Trophoblast cell (in vitro differentiated cells and primary cell): ENCODE data around the gene ANKS1B.
"Not testable (repeated sequence)": the region's sequence is repeated elsewhere in the genome, so short reads cannot be mapped to it uniquely, and the experiment has no call there.

Experiments
- DNase-seq, 2 donors: peaks; one replicate each; pipeline ENCODE4 v3.0.0-alpha.2; 2016
- H2AFZ ChIP-seq: 2 replicates; pipeline ENCODE4 v1.6.1; 2013; ENCODE audit warnings: low read length, moderate library complexity, mild to moderate bottlenecking; ENCODE audit not compliant: insufficient read depth, poor library complexity
- H2AK5ac ChIP-seq: 2 replicates; pipeline ENCODE4 v1.6.1; 2013; ENCODE audit warnings: mild to moderate bottlenecking, low read length
- H2BK120ac ChIP-seq: 2 replicates; pipeline ENCODE4 v1.6.1; 2013; ENCODE audit warnings: low read length, mild to moderate bottlenecking, moderate library complexity; ENCODE audit not compliant: insufficient read depth, poor library complexity
- H2BK12ac ChIP-seq: 2 replicates; pipeline ENCODE4 v1.6.1; 2013; ENCODE audit warnings: mild to moderate bottlenecking, low read length, moderate library complexity
- H2BK5ac ChIP-seq: 2 replicates; pipeline ENCODE4 v1.6.1; 2013; ENCODE audit warnings: low read length, low read depth, moderate library complexity, mild to moderate bottlenecking; ENCODE audit not compliant: poor library complexity
- H3K14ac ChIP-seq: 2 replicates; pipeline ENCODE4 v1.6.1; 2013; ENCODE audit warnings: mild to moderate bottlenecking, low read length
- H3K18ac ChIP-seq: 2 replicates; pipeline ENCODE4 v1.6.1; 2013; ENCODE audit warnings: mild to moderate bottlenecking, low read length
- H3K23ac ChIP-seq: 2 replicates; pipeline ENCODE4 v1.6.1; 2013; ENCODE audit warnings: low read length
- H3K27ac ChIP-seq: 2 replicates; pipeline ENCODE4 v1.5.1; 2013; ENCODE audit warnings: low read depth, mild to moderate bottlenecking, inconsistent platforms, low read length, moderate library complexity
- H3K27me3 ChIP-seq: 2 replicates; pipeline ENCODE4 v1.6.1; 2013; ENCODE audit warnings: inconsistent platforms, mild to moderate bottlenecking, low read length, moderate library complexity; ENCODE audit not compliant: insufficient read depth
- H3K36me3 ChIP-seq, 2 experiments: 1 replicate in 1 of 2; 2 replicates in 1 of 2; pipeline ENCODE4 v1.6.1; 2013; ENCODE audit warnings: low read length in 2 of 2, mild to moderate bottlenecking in 2 of 2, moderate library complexity in 1 of 2; ENCODE audit not compliant: insufficient read depth in 2 of 2, control insufficient read depth in 1 of 2
- H3K4ac ChIP-seq: 2 replicates; pipeline ENCODE4 v1.6.1; 2013; ENCODE audit warnings: low read depth, mild to moderate bottlenecking, low read length, moderate library complexity
- H3K4me1 ChIP-seq, 2 experiments: 1 replicate in 1 of 2; 2 replicates in 1 of 2; pipeline ENCODE4 v1.6.1; 2013; ENCODE audit warnings: low read length in 2 of 2, mild to moderate bottlenecking in 2 of 2, moderate library complexity in 1 of 2; ENCODE audit not compliant: insufficient read depth in 2 of 2, control insufficient read depth in 1 of 2
- H3K4me2 ChIP-seq: 2 replicates; pipeline ENCODE4 v1.6.1; 2013; ENCODE audit warnings: inconsistent platforms, mild to moderate bottlenecking, low read length, moderate library complexity
- H3K4me3 ChIP-seq: 2 replicates; pipeline ENCODE4 v1.5.1; 2013; ENCODE audit warnings: mild to moderate bottlenecking, low read depth, low read length, inconsistent platforms
- H3K79me1 ChIP-seq: one replicate; pipeline ENCODE4 v1.6.1; 2013; ENCODE audit warnings: low read length
- H3K79me2 ChIP-seq: 2 replicates; pipeline ENCODE4 v1.6.1; 2013; ENCODE audit warnings: low read length, mild to moderate bottlenecking; ENCODE audit not compliant: control insufficient read depth, insufficient read depth, poor library complexity
- H3K9ac ChIP-seq: 2 replicates; pipeline ENCODE4 v1.6.1; 2013; ENCODE audit warnings: mild to moderate bottlenecking, low read length
- H3K9me3 ChIP-seq: 2 replicates; pipeline ENCODE4 v1.6.1; 2013; ENCODE audit warnings: low read depth, mild to moderate bottlenecking, control low read depth, inconsistent platforms, low read length; ENCODE audit not compliant: insufficient read depth
- H4K12ac ChIP-seq: 2 replicates; pipeline ENCODE4 v1.6.1; 2013; ENCODE audit warnings: low read depth, mild to moderate bottlenecking, low read length, moderate library complexity
- H4K8ac ChIP-seq: 2 replicates; pipeline ENCODE4 v1.6.1; 2013; ENCODE audit warnings: low read depth, mild to moderate bottlenecking, low read length, moderate library complexity
- H4K91ac ChIP-seq: one replicate; pipeline ENCODE4 v1.6.1; 2013; ENCODE audit warnings: low read depth, mild to moderate bottlenecking, low read length, moderate library complexity
- WGBS: extraction: QIAGEN DNeasy Blood & Tissue Kit; methylation state at CpG from one replicate; pipeline ENCODE4 v1.1.7; 2013; ENCODE audit warnings: missing lambda C conversion rate; ENCODE audit not compliant: insufficient read length, insufficient coverage; ENCODE audit errors: extremely low coverage; 5-methylcytosine and 5-hydroxymethylcytosine counted together

ANKS1B gene

DNA sequence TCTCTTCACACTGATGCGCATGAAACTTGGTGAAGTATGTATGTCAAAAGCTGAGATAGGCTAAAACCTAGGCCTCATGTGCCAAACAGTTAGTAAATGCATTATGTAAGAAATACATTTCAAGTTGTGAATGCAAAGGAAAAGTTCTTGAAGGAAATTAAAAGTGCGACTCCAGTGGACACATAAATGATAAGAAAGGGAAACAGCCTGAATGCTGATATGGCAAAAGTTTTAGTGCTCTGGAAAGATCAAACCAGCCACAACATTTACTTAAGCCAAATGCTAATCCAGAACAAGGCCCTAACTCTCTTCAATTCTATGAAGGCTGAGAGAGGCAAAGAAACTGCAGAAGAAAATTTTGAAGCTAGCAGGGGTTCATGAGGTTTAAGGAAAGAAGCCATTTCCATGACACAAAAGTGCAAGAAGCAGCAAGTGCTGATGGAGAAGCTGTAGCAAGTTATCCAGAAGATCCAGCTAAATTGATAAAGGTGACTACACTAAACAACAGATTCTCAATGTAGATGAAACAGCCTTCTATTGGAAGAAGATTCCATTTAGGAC lies 262.9 kb downstream of the ANKS1B start:
- no CpG with 5 or more reads among the region's 2 CpGs for WGBS
- Histone ChIP-seq H3K18ac (no peak overlapping the region), H3K4ac (no peak overlapping the region)

DNA sequence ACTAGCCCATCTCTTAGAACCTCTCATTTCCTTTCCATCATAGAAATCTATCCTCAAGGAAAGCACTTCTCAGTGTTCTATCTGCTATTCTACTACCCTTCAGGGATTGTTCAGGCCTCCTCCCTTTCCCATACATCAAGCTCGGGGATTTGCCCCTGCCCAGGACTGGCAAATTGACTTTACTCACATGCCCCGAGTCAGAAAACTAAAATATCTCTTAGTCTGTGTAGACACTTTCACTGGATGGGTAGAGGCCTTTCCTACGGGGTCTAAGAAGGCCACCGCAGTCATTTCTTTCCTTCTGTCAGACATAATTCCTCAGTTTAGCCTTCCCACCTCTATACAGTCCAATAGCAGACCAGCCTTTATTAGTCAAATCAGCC lies 264.7 kb downstream of the ANKS1B start:
- no CpG with 5 or more reads among the region's 4 CpGs for WGBS
- DNase-seq, H3K18ac ChIP-seq: not testable (repeated sequence)

More for the DNA sequence above, 262.9 kb downstream of the ANKS1B start:
- no peak overlapping the region for H3K4me3 ChIP-seq
- no peak overlapping the region for H2BK120ac ChIP-seq
- no peak overlapping the region for H2AK5ac ChIP-seq
- no peak overlapping the region for H3K9ac ChIP-seq
- no peak overlapping the region for H4K12ac ChIP-seq
- H3K14ac ChIP-seq: no peak overlapping the region
- H2BK5ac ChIP-seq: no peak overlapping the region
- peaks cover 4% of the 10 kb centered on the region for H3K9me3 ChIP-seq
- peaks cover 0 to 5% of the 10 kb centered on the region in 2 experiments for H3K4me1 ChIP-seq
- H4K8ac ChIP-seq: no peak overlapping the region
- H4K91ac ChIP-seq: no peak overlapping the region
- no peaks in the 10 kb centered on the region for H3K36me3 ChIP-seq
- H2AFZ ChIP-seq: no peak overlapping the region
- H3K27me3 ChIP-seq: no peaks in the 10 kb centered on the region
- H3K4me2 ChIP-seq: no peak overlapping the region
- no peak overlapping the region for H3K23ac ChIP-seq
- H2BK12ac ChIP-seq: no peak overlapping the region
- H3K27ac ChIP-seq: no peak overlapping the region
- no peak for DNase-seq
- H3K79me2 ChIP-seq: no peaks in the 10 kb centered on the region
- H3K79me1 ChIP-seq: no peaks in the 10 kb centered on the region

GRCh38 chr12:99719411-99720082 lies 265.2 kb downstream of the ANKS1B start:
- not testable (repeated sequence) for H3K4me2 ChIP-seq, DNase-seq, H2BK12ac ChIP-seq, H3K23ac ChIP-seq, H2BK120ac ChIP-seq, H3K79me2 ChIP-seq, H3K36me3 ChIP-seq, H2AK5ac ChIP-seq, H3K79me1 ChIP-seq, H3K18ac ChIP-seq, H3K4me1 ChIP-seq, H4K91ac ChIP-seq, H2BK5ac ChIP-seq, H3K27me3 ChIP-seq, H3K27ac ChIP-seq, H3K9ac ChIP-seq, H4K8ac ChIP-seq, H3K9me3 ChIP-seq, H3K14ac ChIP-seq, H4K12ac ChIP-seq, H2AFZ ChIP-seq, H3K4ac ChIP-seq, H3K4me3 ChIP-seq
- no CpG with 5 or more reads among the region's 8 CpGs for WGBS

More for the DNA sequence above, 264.7 kb downstream of the ANKS1B start:
- H2BK5ac ChIP-seq, H3K79me2 ChIP-seq, H3K27ac ChIP-seq, H3K27me3 ChIP-seq, H3K14ac ChIP-seq, H3K9me3 ChIP-seq, H3K4ac ChIP-seq, H3K4me1 ChIP-seq, H2AFZ ChIP-seq, H3K36me3 ChIP-seq, H3K9ac ChIP-seq, H2BK12ac ChIP-seq, H3K79me1 ChIP-seq, H4K91ac ChIP-seq, H3K23ac ChIP-seq, H2AK5ac ChIP-seq, H3K4me3 ChIP-seq, H4K12ac ChIP-seq, H3K4me2 ChIP-seq, H4K8ac ChIP-seq, H2BK120ac ChIP-seq: not testable (repeated sequence)

- H3K9ac ChIP-seq, H3K27me3 ChIP-seq, H3K4me3 ChIP-seq, H4K91ac ChIP-seq, H3K27ac ChIP-seq, H2BK5ac ChIP-seq, H3K23ac ChIP-seq, DNase-seq, H2AK5ac ChIP-seq, H3K9me3 ChIP-seq, H3K4me1 ChIP-seq, H3K4ac ChIP-seq, H4K12ac ChIP-seq, H3K14ac ChIP-seq, H3K4me2 ChIP-seq, H2BK120ac ChIP-seq, H4K8ac ChIP-seq, H2BK12ac ChIP-seq, H3K18ac ChIP-seq, H3K36me3 ChIP-seq, H3K79me2 ChIP-seq, H2AFZ ChIP-seq, H3K79me1 ChIP-seq: not testable (repeated sequence)
- no CpG with 5 or more reads among the region's 16 CpGs for WGBS
Observed at GRCh38 chr12:99715841-99716510, 268.8 kb downstream of the ANKS1B start.
